ENCODE data around the gene BICRA. TPM values are rescaled to one million over a fixed set of nuclear protein-coding genes. Genes with fewer than 3 reads are reported as not detected.

The BICRA gene
- total RNA-seq, 1 experiment from 2014 or later, result 14.4 TPM

DNA sequence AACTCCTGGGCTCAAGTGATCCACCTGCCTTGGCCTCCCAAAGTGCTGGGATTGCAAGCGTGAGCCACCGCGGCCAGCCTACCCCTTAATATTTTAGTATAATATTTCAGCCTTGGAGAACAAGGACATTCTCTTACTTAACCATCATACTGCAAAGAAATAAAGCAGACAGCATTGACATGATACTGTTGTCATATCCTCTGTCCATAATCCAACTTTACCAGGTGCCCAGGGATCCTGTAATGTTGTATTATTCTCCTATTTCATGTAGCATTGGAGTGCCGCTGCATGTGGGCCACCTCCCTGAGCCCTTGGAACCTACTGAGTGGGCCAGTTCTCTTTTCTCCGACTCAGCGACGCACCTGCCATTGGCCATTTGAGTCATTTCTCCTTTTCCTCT, 82.8 kb downstream of the BICRA start:
- POLR2A ChIA-PET (ENCODE audit: unreplicated experiment), result no interaction called here
- H3K9me3 ChIP-seq (ENCODE audit: insufficient read depth, low read depth), result no peaks in the 10 kb centered on the region
- no peaks in the 10 kb centered on the region for H3K9me2 ChIP-seq (ENCODE audit: insufficient read depth)
- CTCF ChIA-PET, result no interaction called here
- peaks cover 5% of the 10 kb centered on the region; the same call in 1 of the 2 replicates for H3F3A ChIP-seq (ENCODE audit: insufficient read depth, low read depth)
- H3K36me3 ChIP-seq (ENCODE audit: low read depth), result no peaks in the 10 kb centered on the region
- DNase-seq, result no peak
- H3K4me2 ChIP-seq, result no peak overlapping the region
- no peak for TF ChIP-seq EZH2 (IDR thresholded peaks at IDR 0.05; ENCODE audit: low read depth)
- TF ChIP-seq CTCF (conservative IDR thresholded peaks at IDR 0.05), result no peak
- H3K27ac ChIP-seq, result no peak overlapping the region
- no peak overlapping the region for H2AFZ ChIP-seq
- BruUV-seq (replicated peaks), result no TSS peak
- intact Hi-C loops (cut with micrococcal nuclease; ENCODE audit: unreplicated experiment), result no loop called here
- H3K79me2 ChIP-seq (ENCODE audit: low read depth), result no peaks in the 10 kb centered on the region
- H4K20me1 ChIP-seq (ENCODE audit: insufficient read depth), result peaks cover 5% of the 10 kb centered on the region; the same call in 1 of the 2 replicates
- no peaks in the 10 kb centered on the region for H3K27me3 ChIP-seq (ENCODE audit: insufficient read depth, low read depth)
- H3K4me3 ChIP-seq, result no peak overlapping the region
- H3K4me1 ChIP-seq (replicated peaks; ENCODE audit: insufficient read depth), result no peaks in the 10 kb centered on the region

- TF ChIP-seq EZH2 (IDR thresholded peaks at IDR 0.05; ENCODE audit: low read depth) (no peak), CTCF (conservative IDR thresholded peaks at IDR 0.05) (no peak)
- no peak overlapping the region for H3K27ac ChIP-seq
- no peak overlapping the region for H3K4me2 ChIP-seq
- ChIA-PET CTCF (no interaction called here), POLR2A (ENCODE audit: unreplicated experiment) (no interaction called here)
- peaks cover 5% of the 10 kb centered on the region; the same call in 1 of the 2 replicates for H4K20me1 ChIP-seq (ENCODE audit: insufficient read depth)
- H3K9me2 ChIP-seq (ENCODE audit: insufficient read depth), result no peaks in the 10 kb centered on the region
- DNase-seq, result no peak
- no peak overlapping the region for H2AFZ ChIP-seq
- peaks cover 16% of the 10 kb centered on the region; the same call in 1 of the 2 replicates for H3F3A ChIP-seq (ENCODE audit: insufficient read depth, low read depth)
- intact Hi-C loops (cut with micrococcal nuclease; ENCODE audit: unreplicated experiment), result no loop called here
- no TSS peak for BruUV-seq (replicated peaks)
- H3K9me3 ChIP-seq (ENCODE audit: insufficient read depth, low read depth), result no peaks in the 10 kb centered on the region
- no peaks in the 10 kb centered on the region for H3K27me3 ChIP-seq (ENCODE audit: insufficient read depth, low read depth)
- no peaks in the 10 kb centered on the region for H3K79me2 ChIP-seq (ENCODE audit: low read depth)
- no peak overlapping the region for H3K4me3 ChIP-seq
- H3K4me1 ChIP-seq (replicated peaks; ENCODE audit: insufficient read depth), result no peaks in the 10 kb centered on the region
- H3K36me3 ChIP-seq (ENCODE audit: low read depth), result no peaks in the 10 kb centered on the region
Observed at GRCh38 chr19:47693489-47693888, 84.6 kb downstream of the BICRA start.

DNA sequence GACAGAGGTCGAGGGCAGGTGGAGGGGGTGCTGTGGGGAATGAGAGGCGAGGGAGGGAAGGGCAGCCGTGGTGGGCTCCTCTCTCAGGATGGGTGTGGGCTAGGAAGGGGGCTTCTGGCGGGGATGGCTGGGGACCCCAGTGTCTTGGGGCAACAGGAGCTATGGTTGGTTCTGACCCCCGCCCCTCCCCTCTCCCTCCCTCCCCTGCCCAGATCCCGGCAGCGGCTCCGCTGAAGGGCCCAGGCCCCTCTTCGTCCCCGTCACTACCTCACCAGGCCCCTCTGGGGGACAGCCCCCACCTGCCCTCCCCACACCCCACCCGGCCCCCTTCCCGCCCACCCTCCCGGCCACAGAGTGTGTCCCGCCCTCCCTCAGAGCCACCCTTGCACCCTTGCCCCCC, 85.0 kb downstream of the BICRA start:
- no peak for DNase-seq
- POLR2A ChIA-PET (ENCODE audit: unreplicated experiment), result no interaction called here
- no peaks in the 10 kb centered on the region for H3K36me3 ChIP-seq (ENCODE audit: low read depth)
- no peaks in the 10 kb centered on the region for H3K9me2 ChIP-seq (ENCODE audit: insufficient read depth)
- H3K79me2 ChIP-seq (ENCODE audit: low read depth), result no peaks in the 10 kb centered on the region
- H3F3A ChIP-seq (ENCODE audit: insufficient read depth, low read depth), result peaks cover 16% of the 10 kb centered on the region; the same call in 1 of the 2 replicates
- BruUV-seq (replicated peaks), result no TSS peak
- no peaks in the 10 kb centered on the region for H3K4me1 ChIP-seq (replicated peaks; ENCODE audit: insufficient read depth)
- CTCF ChIA-PET, result no interaction called here
- no peaks in the 10 kb centered on the region for H3K27me3 ChIP-seq (ENCODE audit: insufficient read depth, low read depth)
- TF ChIP-seq CTCF (conservative IDR thresholded peaks at IDR 0.05) (no peak), EZH2 (IDR thresholded peaks at IDR 0.05; ENCODE audit: low read depth) (no peak)
- peaks cover 5% of the 10 kb centered on the region; the same call in 1 of the 2 replicates for H4K20me1 ChIP-seq (ENCODE audit: insufficient read depth)
- H2AFZ ChIP-seq, result no peak overlapping the region
- intact Hi-C loops (cut with micrococcal nuclease; ENCODE audit: unreplicated experiment), result no loop called here
- no peak overlapping the region for H3K4me2 ChIP-seq
- no peak overlapping the region for H3K27ac ChIP-seq
- no peak overlapping the region for H3K4me3 ChIP-seq
- no peaks in the 10 kb centered on the region for H3K9me3 ChIP-seq (ENCODE audit: insufficient read depth, low read depth)
